Trophoblast cell (in vitro differentiated cells and primary cell): Measurements from ENCODE around the gene C1D. TPM values are rescaled to one million over a fixed set of nuclear protein-coding genes. Genes with fewer than 3 reads are reported as not detected.
A peak's percentile ranks its signal among the peaks of the same experiment; 100 is the strongest.

Experiments used
- DNase-seq, 2 donors: peaks; one replicate each; pipeline ENCODE4 v3.0.0-alpha.2; 2016
- H2AFZ ChIP-seq: 2 replicates; pipeline ENCODE4 v1.6.1; 2013; ENCODE audit warnings: low read length, moderate library complexity, mild to moderate bottlenecking; ENCODE audit not compliant: insufficient read depth, poor library complexity
- H2AK5ac ChIP-seq: 2 replicates; pipeline ENCODE4 v1.6.1; 2013; ENCODE audit warnings: mild to moderate bottlenecking, low read length
- H2BK120ac ChIP-seq: 2 replicates; pipeline ENCODE4 v1.6.1; 2013; ENCODE audit warnings: low read length, mild to moderate bottlenecking, moderate library complexity; ENCODE audit not compliant: insufficient read depth, poor library complexity
- H2BK12ac ChIP-seq: 2 replicates; pipeline ENCODE4 v1.6.1; 2013; ENCODE audit warnings: mild to moderate bottlenecking, low read length, moderate library complexity
- H2BK5ac ChIP-seq: 2 replicates; pipeline ENCODE4 v1.6.1; 2013; ENCODE audit warnings: low read length, low read depth, moderate library complexity, mild to moderate bottlenecking; ENCODE audit not compliant: poor library complexity
- H3K14ac ChIP-seq: 2 replicates; pipeline ENCODE4 v1.6.1; 2013; ENCODE audit warnings: mild to moderate bottlenecking, low read length
- H3K18ac ChIP-seq: 2 replicates; pipeline ENCODE4 v1.6.1; 2013; ENCODE audit warnings: mild to moderate bottlenecking, low read length
- H3K23ac ChIP-seq: 2 replicates; pipeline ENCODE4 v1.6.1; 2013; ENCODE audit warnings: low read length
- H3K27ac ChIP-seq: 2 replicates; pipeline ENCODE4 v1.5.1; 2013; ENCODE audit warnings: low read depth, mild to moderate bottlenecking, inconsistent platforms, low read length, moderate library complexity
- H3K27me3 ChIP-seq: 2 replicates; pipeline ENCODE4 v1.6.1; 2013; ENCODE audit warnings: inconsistent platforms, mild to moderate bottlenecking, low read length, moderate library complexity; ENCODE audit not compliant: insufficient read depth
- H3K36me3 ChIP-seq, 2 experiments: 1 replicate in 1 of 2; 2 replicates in 1 of 2; pipeline ENCODE4 v1.6.1; 2013; ENCODE audit warnings: low read length in 2 of 2, mild to moderate bottlenecking in 2 of 2, moderate library complexity in 1 of 2; ENCODE audit not compliant: insufficient read depth in 2 of 2, control insufficient read depth in 1 of 2
- H3K4ac ChIP-seq: 2 replicates; pipeline ENCODE4 v1.6.1; 2013; ENCODE audit warnings: low read depth, mild to moderate bottlenecking, low read length, moderate library complexity
- H3K4me1 ChIP-seq, 2 experiments: 1 replicate in 1 of 2; 2 replicates in 1 of 2; pipeline ENCODE4 v1.6.1; 2013; ENCODE audit warnings: low read length in 2 of 2, mild to moderate bottlenecking in 2 of 2, moderate library complexity in 1 of 2; ENCODE audit not compliant: insufficient read depth in 2 of 2, control insufficient read depth in 1 of 2
- H3K4me2 ChIP-seq: 2 replicates; pipeline ENCODE4 v1.6.1; 2013; ENCODE audit warnings: inconsistent platforms, mild to moderate bottlenecking, low read length, moderate library complexity
- H3K4me3 ChIP-seq: 2 replicates; pipeline ENCODE4 v1.5.1; 2013; ENCODE audit warnings: mild to moderate bottlenecking, low read depth, low read length, inconsistent platforms
- H3K79me1 ChIP-seq: one replicate; pipeline ENCODE4 v1.6.1; 2013; ENCODE audit warnings: low read length
- H3K79me2 ChIP-seq: 2 replicates; pipeline ENCODE4 v1.6.1; 2013; ENCODE audit warnings: low read length, mild to moderate bottlenecking; ENCODE audit not compliant: control insufficient read depth, insufficient read depth, poor library complexity
- H3K9ac ChIP-seq: 2 replicates; pipeline ENCODE4 v1.6.1; 2013; ENCODE audit warnings: mild to moderate bottlenecking, low read length
- H3K9me3 ChIP-seq: 2 replicates; pipeline ENCODE4 v1.6.1; 2013; ENCODE audit warnings: low read depth, mild to moderate bottlenecking, control low read depth, inconsistent platforms, low read length; ENCODE audit not compliant: insufficient read depth
- H4K12ac ChIP-seq: 2 replicates; pipeline ENCODE4 v1.6.1; 2013; ENCODE audit warnings: low read depth, mild to moderate bottlenecking, low read length, moderate library complexity
- H4K8ac ChIP-seq: 2 replicates; pipeline ENCODE4 v1.6.1; 2013; ENCODE audit warnings: low read depth, mild to moderate bottlenecking, low read length, moderate library complexity
- H4K91ac ChIP-seq: one replicate; pipeline ENCODE4 v1.6.1; 2013; ENCODE audit warnings: low read depth, mild to moderate bottlenecking, low read length, moderate library complexity
- WGBS: extraction: QIAGEN DNeasy Blood & Tissue Kit; methylation state at CpG from one replicate; pipeline ENCODE4 v1.1.7; 2013; ENCODE audit warnings: missing lambda C conversion rate; ENCODE audit not compliant: insufficient read length, insufficient coverage; ENCODE audit errors: extremely low coverage; 5-methylcytosine and 5-hydroxymethylcytosine counted together
- polyA plus RNA-seq: library from polyadenylated mRNA; stranded (reverse); fragments of 200-250 nt; gene quantifications from 2 replicates; pipeline ENCODE4 v1.2.3, GENCODE V29; 2013

Gene C1D
- 20.8 and 21.6 TPM in 2 replicates for polyA plus RNA-seq

- peaks cover 4% of the 10 kb centered on the region for H3K79me2 ChIP-seq
- H3K4me3 ChIP-seq, result peak within 1 kb of the TSS; percentile 94
- peak within 1 kb of the TSS; percentile 92 for H3K18ac ChIP-seq
- no peak within 1 kb of the TSS for H2BK12ac ChIP-seq
- H3K4me2 ChIP-seq, result peak within 1 kb of the TSS; percentile 89
- no peak within 1 kb of the TSS for H3K23ac ChIP-seq
- peak within 1 kb of the TSS; percentile 75 for H4K91ac ChIP-seq
- H3K27me3 ChIP-seq, result no peaks in the 10 kb centered on the region
- H2BK120ac ChIP-seq, result peak within 1 kb of the TSS; percentile 83
- H3K4me1 ChIP-seq, result no peaks in the 10 kb centered on the region
- peak within 1 kb of the TSS; percentile 96 for H4K12ac ChIP-seq
- peaks cover 4% of the 10 kb centered on the region for H3K79me1 ChIP-seq
- H3K14ac ChIP-seq, result peak within 1 kb of the TSS; percentile 89
- peak within 1 kb of the TSS; percentile 97 for H3K9ac ChIP-seq
- H2BK5ac ChIP-seq, result peak within 1 kb of the TSS; percentile 92
- peak within 1 kb of the TSS; percentile 97 for H4K8ac ChIP-seq
- peak within 1 kb of the TSS; percentile 100 for H2AFZ ChIP-seq
- peak; percentile 93 to 97 for DNase-seq
- H2AK5ac ChIP-seq, result no peak within 1 kb of the TSS
- WGBS, result no CpG with 5 or more reads among the region's 34 CpGs
- H3K4ac ChIP-seq, result peak within 1 kb of the TSS; percentile 99
- H3K9me3 ChIP-seq, result no peaks in the 10 kb centered on the region
- H3K36me3 ChIP-seq, result no peaks in the 10 kb centered on the region
- H3K27ac ChIP-seq, result peak within 1 kb of the TSS; percentile 81
These were observed at the start of gene C1D for GRCh38 chr2:68062680-68063387. TSS of gene C1D (minus strand) at chr2:68063004. CDS start at chr2:68047310, 15,694 bp downstream.

- Histone ChIP-seq H2BK12ac (no peak overlapping the region), H4K91ac (no peak overlapping the region), H3K36me3 (no peaks in the 10 kb centered on the region), H4K8ac (no peak overlapping the region), H3K23ac (no peak overlapping the region), H3K27ac (no peak overlapping the region), H2BK5ac (no peak overlapping the region), H2AK5ac (no peak overlapping the region), H3K27me3 (no peaks in the 10 kb centered on the region), H3K79me2 (no peaks in the 10 kb centered on the region), H3K9ac (no peak overlapping the region), H3K4me3 (no peak overlapping the region), H3K9me3 (no peaks in the 10 kb centered on the region), H4K12ac (no peak overlapping the region), H3K18ac (no peak overlapping the region), H3K4ac (no peak overlapping the region), H3K79me1 (no peaks in the 10 kb centered on the region), H3K4me2 (no peak overlapping the region), H2BK120ac (no peak overlapping the region), H3K14ac (no peak overlapping the region), H3K4me1 (no peaks in the 10 kb centered on the region), H2AFZ (no peak overlapping the region)
- no peak for DNase-seq
- WGBS, result no CpG with 5 or more reads among the region's 3 CpGs
These were observed 47.3 kb upstream of the C1D start for GRCh38 chr2:68110102-68110501.

- Histone ChIP-seq H4K8ac (no peak overlapping the region), H3K23ac (no peak overlapping the region), H3K9ac (no peak overlapping the region), H3K4me3 (no peak overlapping the region), H3K4ac (no peak overlapping the region), H2BK120ac (no peak overlapping the region), H2BK12ac (no peak overlapping the region), H4K91ac (no peak overlapping the region), H3K18ac (no peak overlapping the region), H2AFZ (no peak overlapping the region), H3K27me3 (no peaks in the 10 kb centered on the region), H2AK5ac (no peak overlapping the region), H3K27ac (no peak overlapping the region), H3K14ac (no peak overlapping the region), H2BK5ac (no peak overlapping the region), H3K36me3 (no peaks in the 10 kb centered on the region), H3K4me1 (no peaks in the 10 kb centered on the region), H3K4me2 (no peak overlapping the region), H3K79me1 (no peaks in the 10 kb centered on the region), H3K9me3 (no peaks in the 10 kb centered on the region), H4K12ac (no peak overlapping the region), H3K79me2 (no peaks in the 10 kb centered on the region)
- no CpG with 5 or more reads among the region's 3 CpGs for WGBS
- DNase-seq, result no peak
These were observed 45.3 kb upstream of the C1D start for GRCh38 chr2:68108120-68108519.

GRCh38 chr2:68107475-68107874 lies 44.7 kb upstream of the C1D start:
- Histone ChIP-seq H2BK5ac (no peak overlapping the region), H3K23ac (no peak overlapping the region), H4K12ac (no peak overlapping the region), H2AK5ac (no peak overlapping the region), H4K91ac (no peak overlapping the region), H3K79me1 (no peaks in the 10 kb centered on the region), H2BK12ac (no peak overlapping the region), H3K4me1 (no peaks in the 10 kb centered on the region), H3K27ac (no peak overlapping the region), H3K4me2 (no peak overlapping the region), H3K4ac (no peak overlapping the region), H3K9me3 (no peaks in the 10 kb centered on the region), H2BK120ac (no peak overlapping the region), H3K79me2 (no peaks in the 10 kb centered on the region), H3K36me3 (no peaks in the 10 kb centered on the region), H2AFZ (no peak overlapping the region), H3K14ac (no peak overlapping the region), H3K9ac (no peak overlapping the region), H4K8ac (no peak overlapping the region), H3K4me3 (no peak overlapping the region), H3K18ac (no peak overlapping the region), H3K27me3 (no peaks in the 10 kb centered on the region)
- WGBS, result no CpG with 5 or more reads among the region's 2 CpGs
- no peak for DNase-seq
